Measurements from ENCODE around the gene DNAAF3.

GRCh38 chr19:55193481-55193880 lies 27.1 kb upstream of the DNAAF3 start:
- TF ChIP-seq CTCF (IDR thresholded peaks at IDR 0.05) = no peak
- TF ChIP-seq POLR2A (IDR thresholded peaks at IDR 0.05; ENCODE audit: low read depth) = no peak

All from esophagus muscularis mucosa (tissue), 3 donors.